ENCODE results near the gene ABCB6.
"Not testable (repeated sequence)": the region's sequence is repeated elsewhere in the genome, so short reads cannot be mapped to it uniquely, and the experiment has no call there.

Gene ABCB6

GRCh38 chr2:219213026-219213415 is 5.7 kb downstream of the ABCB6 start:
- no peak for DNase-seq

DNA sequence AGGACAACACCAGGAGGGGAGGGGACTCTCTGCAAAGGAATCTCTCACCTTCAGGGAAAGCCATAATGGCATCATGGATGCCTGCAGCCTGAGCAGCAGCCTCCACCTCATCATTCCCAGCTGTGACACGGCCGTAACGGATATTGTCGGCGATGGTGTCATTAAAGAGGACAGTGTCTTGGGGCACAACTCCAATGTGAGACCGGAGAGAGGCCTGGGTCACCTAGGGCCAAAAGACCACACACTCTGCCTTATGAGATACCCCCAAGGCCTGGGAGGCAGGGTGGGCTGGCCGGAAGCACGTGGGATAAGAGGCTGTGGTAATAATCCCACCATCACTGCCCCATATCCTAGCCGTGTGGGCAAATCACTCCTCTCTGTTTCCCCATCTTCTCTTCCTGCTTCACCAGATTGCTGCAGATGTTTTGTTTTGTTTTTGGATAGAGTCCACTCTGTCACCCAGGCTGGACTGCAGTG is 7.8 kb downstream of the ABCB6 start:
- no peak for DNase-seq

- no peak for DNase-seq
Observed at GRCh38 chr2:219210196-219210885, 8.4 kb downstream of the ABCB6 start.

GRCh38 chr2:219209236-219210195 is 9.2 kb downstream of the ABCB6 start:
- DNase-seq = no peak

DNA sequence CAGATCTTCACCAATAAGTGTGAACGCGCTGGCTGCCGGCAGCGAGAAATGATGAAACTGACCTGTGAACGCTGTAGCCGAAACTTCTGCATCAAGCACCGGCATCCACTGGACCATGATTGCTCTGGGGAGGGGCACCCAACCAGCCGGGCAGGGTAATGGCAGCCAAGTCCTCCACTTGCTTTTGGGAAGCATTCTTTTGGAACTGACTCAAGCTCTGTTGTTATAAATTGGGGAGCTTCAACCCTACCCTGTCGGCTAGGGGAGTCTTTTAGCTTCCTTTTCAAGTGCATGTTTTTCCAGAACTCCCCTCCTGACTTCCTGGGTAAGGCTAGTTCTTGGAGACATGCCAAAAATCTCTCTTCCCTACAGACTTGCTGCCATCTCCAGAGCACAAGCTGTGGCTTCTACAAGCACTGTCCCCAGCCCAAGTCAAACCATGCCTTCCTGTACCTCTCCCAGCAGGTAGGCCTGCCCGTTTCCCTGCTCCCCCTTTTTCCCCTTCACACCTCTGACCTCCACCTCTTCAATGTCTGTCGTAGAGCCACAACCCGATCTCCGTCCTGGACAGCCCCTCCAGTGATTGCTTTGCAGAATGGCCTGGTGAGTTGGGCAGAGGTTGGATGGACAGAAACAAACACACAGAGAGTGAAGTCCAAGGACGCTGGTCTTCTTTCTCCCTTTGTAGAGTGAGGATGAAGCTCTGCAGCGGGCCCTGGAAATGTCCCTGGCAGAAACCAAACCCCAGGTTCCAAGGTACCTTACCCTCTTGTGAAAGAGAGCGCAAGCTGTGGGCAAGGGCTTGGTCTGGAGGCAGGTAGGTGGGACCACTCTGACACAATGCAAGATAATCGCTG is 10.6 kb downstream of the ABCB6 start:
- DNase-seq = peak; percentile 34

GRCh38 chr2:219207134-219207883 is 11.4 kb downstream of the ABCB6 start:
- DNase-seq = no peak

- DNase-seq = peak; percentile 94
Observed at GRCh38 chr2:219206328-219207133, 12.2 kb downstream of the ABCB6 start, which contains the start of gene ZFAND2B. TSS of gene ZFAND2B (plus strand) at chr2:219206782. CDS start at chr2:219206988, 206 bp downstream.

DNA sequence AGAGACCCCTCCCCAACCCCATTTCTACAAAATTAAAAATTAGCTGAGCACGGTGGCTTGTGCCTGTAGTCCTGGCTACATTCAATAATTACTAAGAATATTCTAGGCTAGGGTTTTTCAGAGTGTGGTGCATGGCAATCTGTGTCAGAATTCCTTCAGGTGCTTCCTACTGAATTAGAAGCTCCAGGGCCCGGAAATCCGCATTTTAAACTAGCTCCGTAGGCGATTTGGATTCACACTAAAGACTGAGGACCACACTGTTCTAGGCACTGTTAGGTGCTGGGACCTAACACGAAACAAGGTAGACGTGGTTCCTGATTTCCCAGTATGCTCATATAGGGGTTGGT is 12.8 kb downstream of the ABCB6 start:
- DNase-seq = no peak

DNA sequence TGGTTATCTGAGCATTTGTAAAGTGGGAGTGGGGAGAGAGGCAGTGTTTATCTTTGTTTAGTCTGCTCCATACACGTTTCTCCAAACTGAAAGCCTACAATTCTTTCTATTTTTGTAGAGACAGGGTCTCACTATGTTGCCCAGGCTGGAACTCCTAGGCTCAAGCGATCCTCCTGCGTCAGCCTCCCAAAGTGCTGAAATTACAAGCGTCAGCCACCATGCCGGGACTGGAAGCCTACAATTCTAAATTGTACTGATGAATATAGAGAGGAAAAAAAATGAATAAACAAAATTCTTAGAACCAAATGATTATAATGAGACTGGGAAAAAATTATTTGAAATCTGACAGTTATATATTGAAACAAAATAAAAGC is 13.6 kb downstream of the ABCB6 start:
- DNase-seq = no peak

GRCh38 chr2:219204425-219205164 is 14.2 kb downstream of the ABCB6 start:
- DNase-seq = no peak

DNA sequence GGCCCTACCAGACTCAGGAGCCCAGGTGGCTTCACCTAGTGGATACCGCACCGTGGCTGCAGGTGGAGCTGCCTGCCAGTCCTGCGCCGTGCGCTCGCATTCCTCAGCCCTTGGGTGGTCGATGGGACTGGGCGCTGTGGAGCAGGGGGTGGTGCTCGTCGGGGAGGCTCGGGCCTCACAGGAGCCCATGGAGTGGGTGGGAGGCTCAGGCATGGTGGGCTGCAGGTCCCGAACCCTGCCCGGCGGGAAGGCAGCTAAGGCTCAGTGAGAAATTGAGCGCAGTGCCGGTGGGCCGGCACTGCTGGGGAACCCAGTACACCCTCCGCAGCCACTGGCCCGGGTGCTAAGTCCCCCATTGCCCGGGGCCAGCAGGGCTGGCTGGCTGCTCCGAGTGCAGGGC is 17.4 kb downstream of the ABCB6 start:
- not testable (repeated sequence) for DNase-seq

DNA sequence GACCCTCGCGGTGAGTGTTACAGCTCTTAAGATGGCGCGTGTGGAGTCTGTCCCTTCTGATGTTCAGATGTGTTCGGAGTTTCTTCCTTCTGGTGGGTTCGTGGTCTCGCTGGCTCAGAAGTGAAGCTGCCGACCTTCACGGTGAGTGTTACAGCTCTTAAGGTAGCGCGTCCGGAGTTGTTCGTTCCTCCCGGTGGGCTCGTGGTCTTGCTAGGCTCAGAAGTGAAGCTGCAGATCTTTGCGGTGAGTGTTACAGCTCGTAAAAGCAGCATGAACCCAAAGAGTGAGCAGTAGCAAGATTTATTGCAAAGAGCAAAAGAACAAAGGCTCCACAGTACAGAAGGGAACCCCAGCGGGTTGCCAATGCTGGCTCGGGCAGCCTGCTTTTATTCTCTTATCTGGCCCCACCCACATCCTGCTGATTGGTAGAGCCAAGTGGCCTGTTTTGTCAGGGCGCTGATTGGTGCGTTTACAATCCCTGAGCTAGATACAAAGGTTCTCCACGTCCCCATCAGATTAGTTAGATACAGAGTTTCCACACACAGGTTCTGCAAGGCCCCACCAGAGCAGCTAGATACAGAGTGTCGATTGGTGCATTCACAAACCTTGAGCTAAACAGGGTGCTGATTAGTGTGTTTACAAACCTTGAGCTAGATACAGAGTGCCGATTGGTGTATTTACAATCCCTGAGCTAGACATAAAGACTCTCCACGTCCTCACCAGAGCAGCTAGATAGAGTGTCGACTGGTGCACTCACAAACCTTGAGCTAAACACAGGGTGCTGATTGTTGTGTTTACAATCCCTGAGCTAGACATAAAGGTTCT is 18.0 kb downstream of the ABCB6 start:
- not testable (repeated sequence) for DNase-seq

DNA sequence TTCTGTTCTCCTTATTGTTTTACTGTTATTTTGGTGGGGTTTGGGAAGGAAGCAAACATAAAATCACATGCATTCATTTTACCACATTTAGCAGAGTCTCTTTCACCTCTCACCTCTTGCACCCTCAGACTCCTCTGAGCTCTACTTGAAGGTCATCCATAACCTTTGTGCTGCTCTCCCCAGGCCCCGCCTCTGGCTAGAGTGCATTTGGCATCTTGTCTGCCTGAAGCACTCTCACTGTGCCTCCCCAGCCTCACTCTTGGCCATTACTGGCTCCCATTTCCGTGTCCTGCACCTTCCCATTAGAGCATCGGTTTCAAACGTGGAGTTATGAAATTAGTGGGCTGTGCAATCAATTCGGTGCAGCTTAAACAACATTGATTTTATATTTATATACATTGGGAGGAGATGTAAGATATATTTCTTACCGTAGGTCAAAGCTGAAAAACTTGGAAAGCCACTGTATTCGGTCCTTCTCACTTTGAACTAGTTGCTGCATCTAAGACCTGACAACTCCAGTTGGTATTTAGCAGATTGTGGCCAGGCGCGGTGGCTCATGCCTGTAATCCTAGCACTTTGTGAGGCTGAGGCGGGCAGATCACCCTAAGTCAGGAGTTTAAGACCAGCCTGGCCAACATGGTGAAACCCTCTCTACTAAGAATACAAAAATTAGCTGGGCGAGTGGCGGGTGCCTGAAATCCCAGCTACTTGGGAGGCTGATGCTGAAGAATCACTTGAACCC is 19.1 kb downstream of the ABCB6 start:
- no peak for DNase-seq

DNA sequence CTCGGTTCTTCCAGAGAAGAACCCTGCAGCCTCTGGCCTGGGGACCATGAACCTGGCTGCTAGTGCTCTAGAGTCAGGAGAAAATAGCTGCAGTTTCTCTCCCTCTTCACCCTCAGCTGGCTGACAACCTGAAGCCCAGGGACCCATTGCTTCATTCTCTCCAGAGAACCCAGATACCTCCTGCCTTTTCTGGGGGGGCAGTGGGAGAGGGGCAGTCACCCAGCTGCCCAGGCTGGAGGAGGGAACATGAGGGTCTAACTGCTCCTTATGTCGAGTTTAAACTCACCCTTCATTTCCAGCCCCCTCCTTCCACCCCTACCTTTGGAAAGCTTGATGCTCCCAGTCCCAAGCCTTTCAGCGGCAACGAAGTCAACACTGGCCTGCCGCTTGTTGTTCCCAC is 19.8 kb downstream of the ABCB6 start:
- no peak for DNase-seq

DNA sequence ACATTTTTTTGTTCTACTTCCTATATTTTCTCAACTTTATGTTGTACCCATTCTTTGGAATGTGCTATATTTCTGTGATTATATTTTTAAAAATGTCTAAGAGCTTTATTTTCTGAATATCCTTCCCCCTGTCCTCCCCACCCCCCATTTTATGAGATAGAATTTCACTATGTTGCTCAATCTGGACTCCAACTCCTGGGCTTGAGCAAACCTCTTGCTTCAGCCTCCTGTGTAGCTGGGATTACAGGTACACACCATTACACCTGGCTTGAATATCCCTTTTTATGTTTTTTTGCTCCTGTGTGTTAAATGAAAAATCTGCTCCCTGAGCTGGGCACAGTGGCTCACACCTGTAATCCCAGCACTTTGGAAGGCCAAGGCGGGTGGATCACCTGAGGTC is 21.4 kb downstream of the ABCB6 start:
- DNase-seq = no peak

- no peak for DNase-seq
Observed at GRCh38 chr2:219186754-219187456, 31.9 kb downstream of the ABCB6 start.

DNA sequence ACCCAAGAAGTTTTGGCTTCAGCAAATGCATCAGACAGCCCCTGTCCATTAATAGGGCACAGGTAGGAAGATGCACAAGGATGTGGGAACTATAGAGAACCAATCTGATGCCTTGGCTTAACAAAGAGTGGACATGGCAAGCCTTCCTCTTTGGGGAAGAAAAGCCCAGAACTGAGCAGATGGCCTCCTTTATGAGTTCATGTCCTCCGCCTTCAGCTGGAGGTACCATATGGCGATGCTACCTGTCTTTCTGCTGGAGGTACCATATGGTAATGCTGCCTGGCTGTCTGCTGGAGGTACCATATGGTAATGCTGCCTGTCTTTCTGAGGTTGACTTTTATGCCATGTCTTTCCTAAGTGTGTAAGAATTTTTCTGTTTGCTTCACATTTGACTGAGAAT is 34.6 kb downstream of the ABCB6 start:
- DNase-seq = no peak

GRCh38 chr2:219183151-219183772 is 35.5 kb downstream of the ABCB6 start:
- no peak for DNase-seq
